Gastrocnemius medialis (tissue), 4 donors: Measurements from ENCODE around the gene KLRC3.
"Not testable (repeated sequence)": the region's sequence is repeated elsewhere in the genome, so short reads cannot be mapped to it uniquely, and the experiment has no call there.

Source experiments
- CTCF ChIP-seq, 5 experiments: fragments of 450-650 bp in 3 of 5; fragments of 200-600 bp in 2 of 5; sonication (generic) in 2 of 5; IDR thresholded peaks in 4 of 5; conservative IDR thresholded peaks in 1 of 5; 1 replicate in 4 of 5; 2 replicates in 1 of 5; pipeline ENCODE4 v1.5.1; 2016 to 2019; ENCODE audit warnings: antibody characterized with exemption in 5 of 5, mild to moderate bottlenecking in 3 of 5, moderate library complexity in 3 of 5
- POLR2A ChIP-seq, 2 donors: fragments of 450-650 bp; IDR thresholded peaks; one replicate each; pipeline ENCODE4 v1.6.1; 2017; ENCODE audit warnings: antibody characterized with exemption in 2 of 2, mild to moderate bottlenecking in 2 of 2, moderate library complexity in 2 of 2

- TF ChIP-seq CTCF (IDR thresholded peaks at IDR 0.05 in 4 of 5, conservative IDR thresholded peaks at IDR 0.05 in 1 of 5); POLR2A (IDR thresholded peaks at IDR 0.05): not testable (repeated sequence)
These were observed 32.9 kb downstream of the KLRC3 start for GRCh38 chr12:10387498-10387897.
